ENCODE data around the gene RPRD1A. TPM values are rescaled to one million over a fixed set of nuclear protein-coding genes. Genes with fewer than 3 reads are reported as not detected.

RPRD1A gene
- total RNA-seq, 1 donor from 2014 or later: 58.1 TPM

GRCh38 chr18:35942133-35942532 lies 125.2 kb downstream of the RPRD1A start:
- no peak for ATAC-seq
- DNase-seq (ENCODE audit: low spot score): no peak
- intact Hi-C loops (cut with DNase I): no loop called here

GRCh38 chr18:35941299-35941698 lies 126.1 kb downstream of the RPRD1A start:
- intact Hi-C loops (cut with DNase I): no loop called here
- no peak for ATAC-seq

More at GRCh38 chr18:35941299-35941698, 126.1 kb downstream of the RPRD1A start:
- no peak for DNase-seq (ENCODE audit: low spot score)

Other genes with a start within 250 kb of the RPRD1A start
- gene SLC39A6, start 61.8 kb upstream of the RPRD1A start, total RNA-seq: 41.1 TPM
- 109 TPM for gene ELP2, start 62.3 kb upstream of the RPRD1A start, total RNA-seq
- gene MOCOS, start 119.9 kb upstream of the RPRD1A start, total RNA-seq: 6.4 TPM
- 33.3 TPM for gene FHOD3, start 230.2 kb upstream of the RPRD1A start, total RNA-seq